ENCODE measurements around the gene RUNX3. TPM values are rescaled to one million over a fixed set of nuclear protein-coding genes. Genes with fewer than 3 reads are reported as not detected.

Gene RUNX3
- total RNA-seq, 1 donor from 2014 or later: 153 TPM

DNA sequence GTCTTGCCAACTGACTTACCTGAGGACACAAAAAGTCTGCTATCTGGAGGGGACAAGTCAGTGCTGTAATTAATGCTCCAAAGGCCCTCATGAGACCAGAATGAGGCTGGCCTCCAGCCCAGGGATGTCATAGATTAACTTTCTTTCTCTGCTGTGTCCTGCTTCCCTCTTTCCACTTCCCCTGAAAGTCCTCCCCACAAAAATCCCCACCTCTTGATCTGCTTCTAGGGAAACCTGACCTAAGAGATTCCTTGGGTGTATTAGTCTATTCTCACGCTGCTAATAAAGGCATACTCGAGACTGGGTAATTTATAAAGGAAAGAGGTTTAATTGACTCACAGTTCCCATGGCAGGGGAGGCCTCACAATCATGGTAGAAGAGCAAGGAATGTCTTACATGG is 39.2 kb downstream of the RUNX3 start:
- Mint-ChIP-seq H3K4me1 (peaks cover 7% of the 10 kb centered on the region), H3K9me3 (peaks cover 6% of the 10 kb centered on the region), H3K27me3 (peaks cover 2% of the 10 kb centered on the region), H3K36me3 (ENCODE audit: low read depth) (peaks cover 8% of the 10 kb centered on the region), H3K4me3 (no peak overlapping the region), H3K27ac (no peak overlapping the region)
- DNase-seq: no peak
- CTCF ChIA-PET: no interaction called here
- POLR2A ChIA-PET: no interaction called here
- no peak for ATAC-seq (ENCODE audit: low read depth)
- TF ChIP-seq, protein P1, sequence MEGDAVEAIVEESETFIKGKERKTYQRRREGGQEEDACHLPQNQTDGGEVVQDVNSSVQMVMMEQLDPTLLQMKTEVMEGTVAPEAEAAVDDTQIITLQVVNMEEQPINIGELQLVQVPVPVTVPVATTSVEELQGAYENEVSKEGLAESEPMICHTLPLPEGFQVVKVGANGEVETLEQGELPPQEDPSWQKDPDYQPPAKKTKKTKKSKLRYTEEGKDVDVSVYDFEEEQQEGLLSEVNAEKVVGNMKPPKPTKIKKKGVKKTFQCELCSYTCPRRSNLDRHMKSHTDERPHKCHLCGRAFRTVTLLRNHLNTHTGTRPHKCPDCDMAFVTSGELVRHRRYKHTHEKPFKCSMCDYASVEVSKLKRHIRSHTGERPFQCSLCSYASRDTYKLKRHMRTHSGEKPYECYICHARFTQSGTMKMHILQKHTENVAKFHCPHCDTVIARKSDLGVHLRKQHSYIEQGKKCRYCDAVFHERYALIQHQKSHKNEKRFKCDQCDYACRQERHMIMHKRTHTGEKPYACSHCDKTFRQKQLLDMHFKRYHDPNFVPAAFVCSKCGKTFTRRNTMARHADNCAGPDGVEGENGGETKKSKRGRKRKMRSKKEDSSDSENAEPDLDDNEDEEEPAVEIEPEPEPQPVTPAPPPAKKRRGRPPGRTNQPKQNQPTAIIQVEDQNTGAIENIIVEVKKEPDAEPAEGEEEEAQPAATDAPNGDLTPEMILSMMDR (IDR thresholded peaks at IDR 0.05): no peak
- intact Hi-C loops (cut with micrococcal nuclease): no loop called here

DNA sequence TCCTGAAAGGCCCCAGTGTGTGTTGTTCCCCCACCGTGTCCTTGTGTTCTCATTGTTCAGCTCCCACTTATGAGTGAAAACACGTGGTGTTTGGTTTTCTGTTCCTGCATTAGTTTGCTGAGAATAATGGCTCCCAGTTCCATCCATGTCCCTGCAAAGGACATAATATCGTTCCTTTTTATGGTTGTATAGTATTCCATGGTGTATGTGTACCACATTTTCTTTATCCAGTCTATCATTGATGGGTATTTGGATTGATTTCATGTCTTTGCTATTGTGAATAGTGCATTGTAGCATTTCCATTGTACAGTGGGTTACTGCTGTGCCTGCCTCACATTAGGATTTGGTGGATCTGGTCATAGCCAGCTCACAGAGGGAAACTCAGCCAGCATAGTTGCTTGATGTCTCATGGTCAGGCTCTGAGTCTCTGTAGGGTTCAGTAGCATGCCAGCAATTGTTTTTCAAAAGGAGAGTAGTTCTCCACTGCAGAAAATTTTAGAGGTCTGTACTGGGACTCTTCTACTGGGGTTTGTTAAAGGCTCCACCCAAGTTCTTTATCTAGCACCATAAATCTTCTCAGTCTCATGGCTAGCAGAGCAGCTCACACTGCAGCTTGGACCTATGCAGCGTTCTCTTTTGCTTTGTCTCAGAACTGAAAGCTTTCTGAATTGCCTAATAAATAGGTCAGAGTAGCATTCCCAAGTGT is 41.0 kb downstream of the RUNX3 start:
- POLR2A ChIA-PET: interaction anchor here (0.6 kb wide), 1 partner anchor 303 kb away, joined by 8 read pairs; no protein-coding TSS in a partner anchor
- CTCF ChIA-PET: no interaction called here
- H3K36me3 Mint-ChIP-seq (ENCODE audit: low read depth): peaks cover 10% of the 10 kb centered on the region
- H3K27me3 Mint-ChIP-seq: peaks cover 5% of the 10 kb centered on the region
- no peak overlapping the region for H3K27ac Mint-ChIP-seq
- H3K4me3 Mint-ChIP-seq: no peak overlapping the region
- peaks cover 4% of the 10 kb centered on the region for H3K4me1 Mint-ChIP-seq
- TF ChIP-seq, protein P1 (IDR thresholded peaks at IDR 0.05): no peak
- peaks cover 12% of the 10 kb centered on the region for H3K9me3 Mint-ChIP-seq
- intact Hi-C loops (cut with micrococcal nuclease): no loop called here
- DNase-seq (no peak), ATAC-seq (ENCODE audit: low read depth) (no peak)

DNA sequence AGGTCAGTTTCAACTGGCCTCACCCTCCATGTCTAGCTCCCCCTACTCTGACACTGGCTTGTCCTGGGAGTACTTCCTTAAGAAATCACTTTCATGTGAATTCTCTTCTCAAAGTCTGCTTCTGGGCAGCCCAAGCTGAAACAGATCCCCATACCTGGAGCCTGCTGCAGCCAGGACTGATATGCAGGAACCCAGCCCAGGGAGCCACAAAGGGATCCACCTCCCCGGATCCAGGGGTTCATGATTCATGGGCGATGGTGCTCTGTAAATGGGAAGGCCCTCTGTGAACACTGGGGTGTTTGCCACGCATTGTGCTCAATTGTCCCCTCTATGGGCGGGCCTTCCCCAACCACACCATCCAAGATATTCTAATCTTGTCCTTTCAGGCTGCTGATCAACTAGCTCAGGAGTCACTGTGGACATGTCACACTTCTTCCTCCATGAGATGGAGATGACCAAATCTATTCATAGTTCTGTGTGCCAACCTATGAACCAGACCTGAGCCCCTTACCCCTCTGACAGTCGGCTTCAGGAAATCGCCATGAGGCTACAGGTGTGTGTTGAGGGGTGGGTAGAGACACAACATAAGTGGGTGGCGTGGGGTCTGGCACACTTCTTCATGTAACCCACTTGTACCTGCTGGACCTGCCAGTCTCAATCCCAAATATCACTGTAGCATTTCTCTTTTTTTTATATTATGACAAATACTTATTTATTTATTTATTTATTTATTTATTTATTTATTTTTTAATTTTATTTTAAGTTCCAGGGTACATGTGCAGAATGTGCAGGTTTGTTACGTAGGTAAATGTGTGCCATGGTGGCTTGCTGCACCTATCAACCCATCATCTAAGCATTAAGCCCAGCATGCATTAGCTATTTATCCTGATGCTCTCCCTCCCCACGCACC is 41.8 kb downstream of the RUNX3 start:
- POLR2A ChIA-PET: interaction anchor here (0.6 to 0.8 kb wide), 3 partner anchors 13 to 302 kb away, joined by 4 to 9 read pairs (median 8); no protein-coding TSS in a partner anchor
- CTCF ChIA-PET: no interaction called here
- intact Hi-C loops (cut with micrococcal nuclease): no loop called here
- Mint-ChIP-seq H3K4me1 (no peaks in the 10 kb centered on the region), H3K27me3 (peaks cover 5% of the 10 kb centered on the region), H3K36me3 (ENCODE audit: low read depth) (peaks cover 10% of the 10 kb centered on the region), H3K4me3 (no peak overlapping the region), H3K9me3 (peaks cover 19% of the 10 kb centered on the region), H3K27ac (no peak overlapping the region)
- TF ChIP-seq, protein P1 (IDR thresholded peaks at IDR 0.05): no peak
- ATAC-seq (ENCODE audit: low read depth) (no peak), DNase-seq (peak; percentile 8)

DNA sequence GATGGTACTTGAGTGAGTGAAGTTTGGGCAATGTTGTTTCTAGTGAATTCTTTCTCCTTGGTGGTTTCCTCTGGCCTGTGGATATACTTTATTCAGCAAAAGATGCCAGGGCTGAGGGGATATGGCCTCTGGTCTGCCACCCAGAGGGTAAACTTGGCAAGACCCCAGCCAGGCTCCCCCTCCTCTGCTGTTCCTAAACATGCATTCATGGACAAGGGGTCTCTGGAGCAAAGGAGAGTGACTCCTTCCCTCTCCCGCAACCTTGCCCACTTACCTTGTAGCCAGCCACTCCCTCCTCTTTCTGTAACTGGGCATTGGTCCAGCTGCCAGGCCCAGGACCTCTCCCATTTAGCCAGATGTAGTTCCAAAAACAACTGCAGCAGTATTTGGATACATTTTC is 43.8 kb downstream of the RUNX3 start:
- intact Hi-C loops (cut with micrococcal nuclease): no loop called here
- ChIA-PET CTCF (no interaction called here), POLR2A (no interaction called here)
- DNase-seq (peak; percentile 0), ATAC-seq (ENCODE audit: low read depth) (no peak)
- H3K9me3 Mint-ChIP-seq: peaks cover 19% of the 10 kb centered on the region
- H3K27ac Mint-ChIP-seq: no peak overlapping the region
- TF ChIP-seq, protein P1 (IDR thresholded peaks at IDR 0.05): no peak
- H3K27me3 Mint-ChIP-seq: peaks cover 10% of the 10 kb centered on the region
- no peak overlapping the region for H3K4me3 Mint-ChIP-seq
- H3K4me1 Mint-ChIP-seq: no peaks in the 10 kb centered on the region
- peaks cover 2% of the 10 kb centered on the region for H3K36me3 Mint-ChIP-seq (ENCODE audit: low read depth)

DNA sequence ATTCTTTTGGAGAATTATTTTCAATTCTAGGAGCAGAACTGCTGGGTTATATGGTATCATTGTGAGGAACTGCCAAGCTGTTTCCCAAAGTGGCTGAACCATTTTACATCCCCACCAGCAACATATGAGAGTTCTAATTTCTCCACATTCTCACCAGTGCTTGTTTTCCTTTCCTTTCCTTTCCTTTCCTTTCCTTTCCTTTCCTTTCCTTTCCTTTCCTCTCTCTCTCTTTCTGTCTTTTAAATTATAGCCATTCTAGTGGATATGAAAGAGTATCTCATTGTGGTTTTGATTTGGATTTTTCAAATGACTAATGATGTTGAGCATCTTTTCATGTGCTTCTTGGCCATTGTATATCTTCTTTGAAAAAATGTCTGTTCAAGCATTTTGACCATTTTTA is 45.3 kb downstream of the RUNX3 start:
- CTCF ChIA-PET: no interaction called here

More for the DNA sequence above, 45.3 kb downstream of the RUNX3 start:
- POLR2A ChIA-PET: no interaction called here
- H3K27ac Mint-ChIP-seq: no peak overlapping the region
- TF ChIP-seq, protein P1 (IDR thresholded peaks at IDR 0.05): no peak
- ATAC-seq (ENCODE audit: low read depth) (no peak), DNase-seq (no peak)
- intact Hi-C loops (cut with micrococcal nuclease): no loop called here
- H3K36me3 Mint-ChIP-seq (ENCODE audit: low read depth): peaks cover 2% of the 10 kb centered on the region
- H3K9me3 Mint-ChIP-seq: peaks cover 17% of the 10 kb centered on the region
- H3K4me1 Mint-ChIP-seq: no peaks in the 10 kb centered on the region
- H3K4me3 Mint-ChIP-seq: no peak overlapping the region
- H3K27me3 Mint-ChIP-seq: peaks cover 13% of the 10 kb centered on the region

All from activated B cell treated with CpG ODN at 0.5 μM for 24 hours (primary cell).